Choroid plexus epithelial cell (primary cell): Measurements from ENCODE around the gene RASAL2.

ENCODE experiments used
- DNase-seq: peaks from one replicate; pipeline ENCODE4 v3.0.0-alpha.2; 2010; ENCODE audit warnings: low read depth
- H3K4me3 ChIP-seq: 2 replicates; pipeline ENCODE4 v1.5.1; 2011; ENCODE audit warnings: low read depth, mild to moderate bottlenecking, control low read depth, low read length, moderate library complexity
- CTCF ChIP-seq: conservative IDR thresholded peaks from 2 replicates; pipeline ENCODE4 v1.5.1; 2011; ENCODE audit warnings: low read depth, mild to moderate bottlenecking, control low read depth, inconsistent platforms, low read length, moderate library complexity

Gene RASAL2

GRCh38 chr1:178275049-178275448, 181.1 kb downstream of the RASAL2 start:
- DNase-seq, result peak; percentile 48
- no peak overlapping the region for H3K4me3 ChIP-seq
- TF ChIP-seq CTCF, result no peak

- no peak for TF ChIP-seq CTCF
- no peak overlapping the region for H3K4me3 ChIP-seq
- DNase-seq, result peak; percentile 52
Measured at GRCh38 chr1:178275553-178275952, 181.6 kb downstream of the RASAL2 start.

- DNase-seq, result no peak
- TF ChIP-seq CTCF, result no peak
- no peak overlapping the region for H3K4me3 ChIP-seq
Measured at GRCh38 chr1:178277793-178278530, 184.1 kb downstream of the RASAL2 start.

- DNase-seq, result peak; percentile 38
- H3K4me3 ChIP-seq, result no peak overlapping the region
- no peak for TF ChIP-seq CTCF
Measured at GRCh38 chr1:178278916-178279686, 185.2 kb downstream of the RASAL2 start.

GRCh38 chr1:178282949-178283367, 189.1 kb downstream of the RASAL2 start:
- peak; percentile 92 for DNase-seq
- TF ChIP-seq CTCF, result peak; percentile 62
- no peak overlapping the region for H3K4me3 ChIP-seq

- no peak for TF ChIP-seq CTCF
- H3K4me3 ChIP-seq, result no peak overlapping the region
- peak; percentile 95 for DNase-seq
Measured at GRCh38 chr1:178283409-178283808, 189.5 kb downstream of the RASAL2 start.
